HepG2 (cell line): ENCODE results near the gene AOX1. TPM values are rescaled to one million over a fixed set of nuclear protein-coding genes. Genes with fewer than 3 reads are reported as not detected.

Experiments used
- ATAC-seq: fragments of 200-7000 bp; cut with Tn5 transposase; 3 replicates; pipeline ENCODE4 v1.9.1; 2020; ENCODE audit warnings: mild to moderate bottlenecking, moderate library complexity
- BruUV-seq: library from RNA; stranded (reverse); fragments of 400-500 nt; replicated peaks from 2 replicates; lab custom pipeline; 2021; lab: Mats Ljungman, UMichigan
- CTCF ChIA-PET: fragments of 300-600 bp; formaldehyde crosslinking; extraction: SDS; loops from one replicate; lab custom pipeline; 2021; ENCODE audit warnings: low total read pairs, inconsistent platforms, low intra/inter-chr PET ratio; lab: Yijun Ruan, JAX
- POLR2A ChIA-PET: fragments of 350-600 bp; sonication (Branson Sonifier 250); formaldehyde crosslinking; loops from one replicate; lab custom pipeline; 2020; ENCODE audit warnings: antibody characterized with exemption, inconsistent platforms; lab: Yijun Ruan, JAX
- DNase-seq: peaks from one replicate; pipeline ENCODE4 v3.0.0-alpha.2; 2015; ENCODE audit warnings: low spot score
- FAIRE-seq: peaks from 3 replicates; lab custom pipeline; 2011; peaks lifted over from hg19 to GRCh38; lab: Jason Lieb, UNC
- H2AFZ ChIP-seq: one replicate; pipeline ENCODE4 v1.6.1; 2011; ENCODE audit warnings: low read length, inconsistent platforms
- H3K27ac ChIP-seq: fragments of 300-600 bp; 3 replicates; pipeline ENCODE4 v1.8.0; 2011; ENCODE audit warnings: mixed run types, mild to moderate bottlenecking, mixed read lengths, low read length, inconsistent platforms; ENCODE audit not compliant: insufficient read depth; ENCODE audit errors: extremely low read length
- H3K27me3 ChIP-seq, 2 experiments: fragments of 200-600 bp in 1 of 2; 2 replicates in 1 of 2; 3 replicates in 1 of 2; pipeline versions ENCODE4 v1.6.0 to v1.8.0; 2011; ENCODE audit warnings: low read length in 2 of 2, mild to moderate bottlenecking in 2 of 2, moderate library complexity in 2 of 2, inconsistent platforms in 1 of 2; ENCODE audit not compliant: insufficient read depth in 2 of 2, control insufficient read depth in 1 of 2
- H3K36me3 ChIP-seq, 2 experiments: fragments of 200-600 bp in 1 of 2; replicated peaks in 1 of 2; 2 replicates in 1 of 2; 3 replicates in 1 of 2; pipeline versions ENCODE4 v1.5.1 to v1.8.0; 2011; ENCODE audit warnings: low read length in 2 of 2, inconsistent platforms in 1 of 2; ENCODE audit not compliant: insufficient read depth in 2 of 2, control insufficient read depth in 1 of 2
- H3K4me1 ChIP-seq: 2 replicates; pipeline ENCODE4 v1.5.1; 2012; ENCODE audit warnings: low read length, inconsistent platforms; ENCODE audit not compliant: insufficient read depth
- H3K4me2 ChIP-seq: 2 replicates; pipeline ENCODE4 v1.6.0; 2011; ENCODE audit warnings: low read depth, low read length, inconsistent platforms
- H3K4me3 ChIP-seq, 3 experiments: fragments of 200-600 bp in 1 of 3; sonication (generic), shearing (Covaris generic) in 1 of 3; replicated peaks in 1 of 3; 2 replicates each; pipeline ENCODE4 v1.5.1; 2011 to 2016; ENCODE audit warnings: low read length in 3 of 3, inconsistent platforms in 2 of 3, low read depth in 2 of 3, mild to moderate bottlenecking in 2 of 3, control low read depth in 1 of 3, mixed read lengths in 1 of 3; ENCODE audit not compliant: insufficient read depth in 1 of 3
- H3K79me2 ChIP-seq: one replicate; pipeline ENCODE4 v1.6.1; 2011; ENCODE audit warnings: low read length, inconsistent platforms; ENCODE audit not compliant: insufficient read depth
- H3K9ac ChIP-seq: 2 replicates; pipeline ENCODE4 v1.6.0; 2011; ENCODE audit warnings: mild to moderate bottlenecking, low read depth, low read length, inconsistent platforms; ENCODE audit not compliant: insufficient read depth
- H3K9me3 ChIP-seq: 2 replicates; pipeline ENCODE4 v1.5.1; 2012; ENCODE audit warnings: mild to moderate bottlenecking, low read length
- H4K20me1 ChIP-seq: 2 replicates; pipeline ENCODE4 v1.6.0; 2011; ENCODE audit warnings: inconsistent platforms, mild to moderate bottlenecking, low read length, moderate library complexity; ENCODE audit not compliant: insufficient read depth
- DBP ChIP-seq: sonication (generic); formaldehyde crosslinking; IDR thresholded peaks from 2 replicates; pipeline ENCODE4 v1.4.0; 2020; ENCODE audit warnings: missing genetic modification reagents; ENCODE audit errors: not compliant biosample characterization
- FIP1L1 ChIP-seq: fragments of 200-400 bp; formaldehyde crosslinking; IDR thresholded peaks from 2 replicates; pipeline ENCODE4 v1.6.1; 2018; ENCODE audit warnings: low read depth, mild to moderate bottlenecking, low read length, moderate library complexity, borderline replicate concordance; ENCODE audit not compliant: insufficient read depth
- IKZF4 ChIP-seq: sonication (generic); formaldehyde crosslinking; IDR thresholded peaks from 2 replicates; pipeline ENCODE4 v1.5.1; 2020; ENCODE audit warnings: borderline replicate concordance, mild to moderate bottlenecking, low read depth, missing genetic modification reagents; ENCODE audit errors: not compliant biosample characterization
- MEF2D ChIP-seq: sonication (generic); formaldehyde crosslinking; IDR thresholded peaks from 2 replicates; pipeline ENCODE4 v1.5.1; 2020; ENCODE audit warnings: mild to moderate bottlenecking, missing genetic modification reagents
- PHF20 ChIP-seq: sonication (generic); formaldehyde crosslinking; IDR thresholded peaks from 2 replicates; pipeline ENCODE4 v1.5.0; 2020; ENCODE audit warnings: mild to moderate bottlenecking, missing genetic modification reagents
- RAD21 ChIP-seq: fragments of 450-650 bp; formaldehyde crosslinking; IDR thresholded peaks from 2 replicates; pipeline ENCODE4 v1.5.0; 2020; ENCODE audit warnings: mild to moderate bottlenecking
- RFXAP ChIP-seq: sonication (generic); formaldehyde crosslinking; IDR thresholded peaks from 2 replicates; pipeline ENCODE4 v1.4.0; 2020; ENCODE audit warnings: missing genetic modification reagents, borderline replicate concordance
- RXRB ChIP-seq: IDR thresholded peaks from 2 replicates; pipeline ENCODE4 v1.6.1; 2016; ENCODE audit warnings: borderline replicate concordance, missing genetic modification reagents, missing compliant biosample characterization
- ZFP41 ChIP-seq: sonication (generic); formaldehyde crosslinking; IDR thresholded peaks from 2 replicates; pipeline ENCODE4 v1.4.0; 2020; ENCODE audit warnings: mild to moderate bottlenecking, missing genetic modification reagents, borderline replicate concordance
- ZNF280B ChIP-seq: sonication (generic); formaldehyde crosslinking; IDR thresholded peaks from 2 replicates; pipeline ENCODE4 v1.5.0; 2020; ENCODE audit warnings: missing genetic modification reagents, mild to moderate bottlenecking, borderline replicate concordance
- ZNF431 ChIP-seq: sonication (generic); formaldehyde crosslinking; IDR thresholded peaks from 2 replicates; pipeline ENCODE4 v1.9.0; 2022; ENCODE audit warnings: missing genetic modification reagents, low read depth, mild to moderate bottlenecking, borderline replicate concordance
- ZNF703 ChIP-seq: sonication (generic); formaldehyde crosslinking; IDR thresholded peaks from 2 replicates; pipeline ENCODE4 v1.5.1; 2020; ENCODE audit warnings: missing genetic modification reagents, mild to moderate bottlenecking, moderate library complexity, borderline replicate concordance
- ZNF749 ChIP-seq: sonication (generic); formaldehyde crosslinking; IDR thresholded peaks from 2 replicates; pipeline ENCODE4 v1.8.0; 2022; ENCODE audit warnings: mild to moderate bottlenecking, missing genetic modification reagents, moderate library complexity, borderline replicate concordance
- in situ Hi-C: cut with HindIII; loops from 2 replicates; pipeline ENCODE4 v1.10.0; 2017; ENCODE audit warnings: low pct_unique_long_range_greater_than_20kb; ENCODE audit not compliant: extremely low pct_ligation_motif_present
- intact Hi-C: fragments of 100-400 bp; cut with micrococcal nuclease; formaldehyde crosslinking; loops from one replicate; pipeline ENCODE4 v1.10.0; 2022; ENCODE audit not compliant: unreplicated experiment
- polyA plus RNA-seq, 8 experiments: library from polyadenylated mRNA; depleted of rRNA in 3 of 8; stranded (reverse) in 7 of 8; unstranded in 1 of 8; fragments of >200 nt; fragmentation: Illumina TruSeq in 4 of 8; extraction: Trizol in 4 of 8; gene quantifications; 2 replicates each; pipeline versions ENCODE4 v1.2.1 to v1.2.3, GENCODE V29; 2011 to 2016; ENCODE audit warnings: low read depth in 4 of 8, missing spikeins in 1 of 8, mixed read lengths in 1 of 8; ENCODE audit not compliant: insufficient read depth in 1 of 8
- total RNA-seq, 5 experiments: library from RNA; depleted of rRNA; stranded (reverse); fragments of >200 nt; fragmentation: Illumina TruSeq; extraction: Trizol; gene quantifications; 2 replicates each; pipeline ENCODE4 v1.2.3, GENCODE V29; 2016; ENCODE audit warnings: low read depth in 1 of 5
- TF ChIP-seq, protein P1 (sequence below): sonication (generic); formaldehyde crosslinking; IDR thresholded peaks from 2 replicates; pipeline ENCODE4 v1.4.0; 2020; ENCODE audit warnings: missing genetic modification reagents, borderline replicate concordance
- TF ChIP-seq, protein P2 (sequence below): sonication (generic); formaldehyde crosslinking; IDR thresholded peaks from 2 replicates; pipeline ENCODE4 v1.8.0; 2022; ENCODE audit warnings: mild to moderate bottlenecking, missing genetic modification reagents; ENCODE audit not compliant: insufficient replicate concordance

Gene AOX1
- total and polyA plus RNA-seq, 2 of the 13 experiments (the other 11 are each of a cell fraction or from before 2014, with no cell fraction given): 9.2 to 18.0 TPM

DNA sequence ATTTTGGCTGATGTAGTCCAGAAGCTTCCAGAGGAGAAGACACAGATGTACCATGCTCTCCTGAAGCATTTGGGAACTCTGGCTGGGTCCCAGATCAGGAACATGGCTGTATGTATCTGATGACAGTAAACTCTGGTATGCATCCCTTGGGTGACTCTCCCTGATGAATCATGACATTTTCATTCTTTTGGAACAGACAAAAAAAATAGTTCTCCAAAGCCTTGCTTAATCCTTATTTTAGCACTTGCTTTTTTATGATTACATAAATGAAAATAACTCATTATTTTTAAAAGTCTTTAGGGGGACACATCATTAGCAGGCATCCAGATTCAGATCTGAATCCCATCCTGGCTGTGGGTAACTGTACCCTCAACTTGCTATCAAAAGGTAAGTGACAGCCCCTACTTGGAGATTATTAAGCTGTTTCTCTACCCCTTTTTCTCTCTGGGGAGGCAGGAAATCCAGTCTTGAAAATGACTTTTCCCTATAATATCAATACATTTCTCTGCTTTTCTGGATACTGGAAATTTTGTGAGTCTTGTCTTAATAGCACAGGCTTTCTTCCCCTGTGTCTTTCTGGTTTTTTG, 23.3 kb downstream of the AOX1 start:
- Histone ChIP-seq H4K20me1 (no peaks in the 10 kb centered on the region), H3K79me2 (no peaks in the 10 kb centered on the region), H3K27me3 (no peaks in the 10 kb centered on the region), H3K4me1 (peaks cover 9% of the 10 kb centered on the region), H3K27ac (no peak overlapping the region), H3K4me3 (no peak overlapping the region), H3K36me3 (no peaks in the 10 kb centered on the region), H3K9me3 (no peaks in the 10 kb centered on the region), H3K4me2 (no peak overlapping the region), H2AFZ (no peak overlapping the region), H3K9ac (no peak overlapping the region)
- DNase-seq (no peak), FAIRE-seq (no peak), ATAC-seq (no peak; the same call in 2 of the 3 replicates)
- BruUV-seq: no TSS peak
- ChIA-PET CTCF (no interaction called here), POLR2A (interaction anchor here (1.1 kb wide), 1 partner anchor 23 kb away, joined by 4 read pairs; the partner anchor contains the start of gene AOX1)
- intact Hi-C loops (no loop called here), in situ Hi-C loops (no loop called here)
- TF ChIP-seq DBP (CRISPR knock-in tag) (no peak), PHF20 (CRISPR knock-in tag) (no peak), RXRB (no peak), RAD21 (no peak), FIP1L1 (no peak), ZNF431 (CRISPR knock-in tag) (no peak), RFXAP (CRISPR knock-in tag) (no peak), MEF2D (CRISPR knock-in tag) (no peak), ZNF280B (CRISPR knock-in tag) (no peak), IKZF4 (no peak), ZFP41 (CRISPR knock-in tag) (no peak), ZNF703 (no peak), ZNF749 (no peak)
- TF ChIP-seq, protein P1, sequence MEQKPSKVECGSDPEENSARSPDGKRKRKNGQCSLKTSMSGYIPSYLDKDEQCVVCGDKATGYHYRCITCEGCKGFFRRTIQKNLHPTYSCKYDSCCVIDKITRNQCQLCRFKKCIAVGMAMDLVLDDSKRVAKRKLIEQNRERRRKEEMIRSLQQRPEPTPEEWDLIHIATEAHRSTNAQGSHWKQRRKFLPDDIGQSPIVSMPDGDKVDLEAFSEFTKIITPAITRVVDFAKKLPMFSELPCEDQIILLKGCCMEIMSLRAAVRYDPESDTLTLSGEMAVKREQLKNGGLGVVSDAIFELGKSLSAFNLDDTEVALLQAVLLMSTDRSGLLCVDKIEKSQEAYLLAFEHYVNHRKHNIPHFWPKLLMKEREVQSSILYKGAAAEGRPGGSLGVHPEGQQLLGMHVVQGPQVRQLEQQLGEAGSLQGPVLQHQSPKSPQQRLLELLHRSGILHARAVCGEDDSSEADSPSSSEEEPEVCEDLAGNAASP (CRISPR knock-in tag): no peak
- TF ChIP-seq, protein P2, sequence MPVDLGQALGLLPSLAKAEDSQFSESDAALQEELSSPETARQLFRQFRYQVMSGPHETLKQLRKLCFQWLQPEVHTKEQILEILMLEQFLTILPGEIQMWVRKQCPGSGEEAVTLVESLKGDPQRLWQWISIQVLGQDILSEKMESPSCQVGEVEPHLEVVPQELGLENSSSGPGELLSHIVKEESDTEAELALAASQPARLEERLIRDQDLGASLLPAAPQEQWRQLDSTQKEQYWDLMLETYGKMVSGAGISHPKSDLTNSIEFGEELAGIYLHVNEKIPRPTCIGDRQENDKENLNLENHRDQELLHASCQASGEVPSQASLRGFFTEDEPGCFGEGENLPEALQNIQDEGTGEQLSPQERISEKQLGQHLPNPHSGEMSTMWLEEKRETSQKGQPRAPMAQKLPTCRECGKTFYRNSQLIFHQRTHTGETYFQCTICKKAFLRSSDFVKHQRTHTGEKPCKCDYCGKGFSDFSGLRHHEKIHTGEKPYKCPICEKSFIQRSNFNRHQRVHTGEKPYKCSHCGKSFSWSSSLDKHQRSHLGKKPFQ (CRISPR knock-in tag): no peak
